OCI-M2 (cell line): ENCODE data around the gene COL18A1.

ENCODE experiments used
- DNase-seq: peaks from one replicate; lab custom pipeline; 2025; ENCODE audit not compliant: unreplicated experiment; lab: John Stamatoyannopoulos, UW

The COL18A1 gene

DNA sequence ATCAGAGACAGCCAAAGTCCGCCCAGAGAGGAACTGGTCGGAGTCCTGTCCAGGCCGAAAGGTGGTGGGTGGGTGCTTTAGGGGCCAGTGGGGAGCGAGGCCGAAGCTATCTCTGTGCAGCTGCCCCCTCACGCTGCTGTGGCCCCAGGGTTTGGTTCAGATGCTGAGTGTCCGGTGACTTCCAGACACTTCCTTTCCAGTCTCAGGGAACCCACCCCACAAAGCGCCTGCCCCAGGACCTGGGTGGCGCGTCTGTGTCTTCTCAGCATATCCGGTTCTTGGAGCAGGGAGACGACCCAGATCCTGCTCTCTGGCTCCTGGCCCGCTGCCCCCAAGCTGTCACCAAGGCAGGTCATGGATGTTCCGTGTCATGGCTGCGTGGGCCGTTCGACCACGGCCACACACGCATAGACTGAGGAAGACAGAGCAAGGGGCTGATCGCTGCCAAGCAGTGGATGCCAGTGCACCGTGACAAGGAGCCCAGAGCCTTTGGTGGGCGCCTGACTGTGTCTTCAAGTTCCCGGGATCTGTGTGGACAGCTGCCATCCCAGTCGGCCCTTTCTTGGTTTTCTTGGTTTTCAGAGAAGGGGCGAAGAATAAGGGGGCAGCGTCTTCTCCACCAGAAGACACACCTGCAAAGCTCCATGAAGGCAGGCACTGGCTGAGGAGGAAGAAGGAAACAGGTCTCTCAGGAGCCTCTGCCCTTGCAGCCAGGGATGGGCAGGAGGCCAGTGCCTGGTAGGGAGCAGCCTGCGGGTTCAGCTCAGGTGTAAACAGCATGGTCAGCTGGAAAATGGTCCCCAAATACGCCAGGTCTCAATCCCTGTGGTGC lies 22.9 kb upstream of the COL18A1 start:
- no peak for DNase-seq

DNA sequence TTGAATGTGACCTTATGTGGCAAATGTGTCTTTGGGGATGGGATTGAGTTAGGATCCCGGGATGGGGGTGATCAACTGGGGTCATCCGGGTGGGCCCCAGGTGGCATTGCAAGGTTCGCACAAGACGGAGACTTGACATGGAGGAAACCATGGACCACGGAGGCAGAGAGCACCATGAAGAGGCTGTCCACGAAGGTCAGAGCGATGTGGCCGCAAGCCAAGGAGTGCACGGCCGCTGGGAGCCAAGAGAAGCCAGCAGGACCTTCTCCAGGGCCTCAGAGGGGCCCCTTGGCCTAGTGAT lies 22.3 kb upstream of the COL18A1 start:
- DNase-seq: no peak

DNA sequence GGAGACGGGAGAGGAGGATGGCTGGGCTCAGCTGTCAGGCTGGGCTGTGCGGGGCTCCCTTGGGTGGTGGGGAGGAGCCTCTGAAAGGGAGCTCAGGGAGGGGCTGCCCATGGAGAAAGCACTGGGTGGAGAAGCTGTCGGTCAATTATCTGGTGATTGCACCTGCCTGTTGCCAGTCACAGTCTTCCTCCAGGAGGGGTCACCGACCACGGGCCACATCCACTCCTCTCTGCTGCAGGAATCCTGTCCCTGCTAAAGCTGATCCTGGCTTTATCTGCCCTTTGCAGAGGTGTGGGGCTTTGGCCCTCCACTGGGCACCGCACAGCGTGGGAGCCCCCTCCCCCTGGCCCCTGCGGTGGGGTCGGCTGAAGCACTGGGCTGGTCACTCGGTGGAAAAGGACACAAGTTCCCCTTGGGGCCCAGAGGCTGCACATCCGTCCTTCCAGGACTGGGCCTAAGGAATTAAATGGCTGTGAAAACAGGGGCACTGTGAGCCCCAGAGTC lies 21.8 kb upstream of the COL18A1 start:
- no peak for DNase-seq

DNA sequence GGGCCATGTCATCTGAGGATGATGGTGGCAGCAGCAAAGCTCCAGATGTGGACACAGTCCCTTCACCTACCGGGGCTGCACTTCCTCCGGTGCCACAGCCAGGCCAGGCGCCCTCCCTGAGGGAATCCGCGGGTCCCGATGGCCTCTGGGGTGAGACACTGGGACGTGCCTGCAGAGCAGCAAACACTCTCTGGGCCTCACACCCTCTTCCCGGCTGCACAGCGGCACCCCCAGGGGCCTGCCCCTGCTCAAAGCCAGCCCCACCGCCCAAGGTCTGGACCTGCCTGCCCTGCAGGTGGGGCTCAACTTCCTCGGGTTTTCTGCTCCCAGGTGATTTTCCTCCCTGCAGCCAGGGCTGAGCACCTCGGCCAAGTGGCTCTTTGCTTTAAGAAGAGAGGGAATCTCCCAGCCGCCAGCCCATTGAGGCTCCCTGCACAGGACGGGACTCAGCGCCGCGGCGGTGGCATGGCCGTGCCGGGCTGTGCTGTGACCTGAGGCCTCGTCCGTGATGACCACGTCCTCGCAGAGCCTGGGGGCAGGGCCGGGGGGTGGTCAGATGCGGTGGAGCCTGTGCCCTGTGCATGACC lies 21.3 kb upstream of the COL18A1 start:
- DNase-seq: no peak

DNA sequence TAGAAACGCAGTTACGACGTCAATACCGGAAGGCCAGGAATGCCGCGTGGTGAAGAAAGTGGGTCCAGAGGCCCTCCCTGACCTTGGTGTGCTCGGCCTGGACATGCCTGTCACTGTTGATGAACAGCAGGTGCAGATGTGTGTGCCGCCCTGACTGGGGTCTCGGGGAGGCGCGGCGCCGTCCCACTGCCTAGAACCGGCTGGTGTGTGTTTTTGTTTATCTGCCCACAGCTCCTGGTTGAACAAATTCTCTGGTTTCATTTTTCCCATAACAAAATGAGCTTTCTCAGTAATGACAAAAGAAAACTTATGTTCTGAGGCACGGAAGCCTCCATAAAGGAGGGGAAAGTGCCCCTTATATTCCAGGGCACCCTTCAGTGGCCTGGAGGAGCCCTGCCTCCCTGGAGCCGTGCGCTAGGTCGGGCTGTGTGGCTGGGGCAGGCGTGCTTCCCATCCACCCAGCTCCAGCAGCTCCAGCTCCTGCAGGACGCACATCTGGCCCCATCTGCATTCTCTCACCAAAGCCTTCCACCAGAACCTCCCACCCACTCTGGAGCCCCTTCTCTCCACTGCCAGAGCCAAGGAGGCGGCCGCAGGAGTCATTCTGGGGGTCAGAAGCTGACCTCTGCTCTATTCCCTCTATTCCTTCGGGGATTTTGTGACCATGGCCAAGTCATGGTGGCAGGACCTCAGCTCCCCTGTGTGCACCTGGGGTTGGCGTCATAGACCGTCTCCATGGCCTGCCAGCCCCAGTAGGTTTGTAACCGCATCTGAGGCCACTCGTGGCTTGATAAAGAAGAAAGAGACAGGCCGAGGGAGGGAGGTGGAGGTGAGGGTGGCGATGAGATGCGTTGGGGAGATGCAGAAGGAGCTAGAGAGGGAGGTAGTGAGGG lies 20.1 kb upstream of the COL18A1 start:
- DNase-seq: no peak

DNA sequence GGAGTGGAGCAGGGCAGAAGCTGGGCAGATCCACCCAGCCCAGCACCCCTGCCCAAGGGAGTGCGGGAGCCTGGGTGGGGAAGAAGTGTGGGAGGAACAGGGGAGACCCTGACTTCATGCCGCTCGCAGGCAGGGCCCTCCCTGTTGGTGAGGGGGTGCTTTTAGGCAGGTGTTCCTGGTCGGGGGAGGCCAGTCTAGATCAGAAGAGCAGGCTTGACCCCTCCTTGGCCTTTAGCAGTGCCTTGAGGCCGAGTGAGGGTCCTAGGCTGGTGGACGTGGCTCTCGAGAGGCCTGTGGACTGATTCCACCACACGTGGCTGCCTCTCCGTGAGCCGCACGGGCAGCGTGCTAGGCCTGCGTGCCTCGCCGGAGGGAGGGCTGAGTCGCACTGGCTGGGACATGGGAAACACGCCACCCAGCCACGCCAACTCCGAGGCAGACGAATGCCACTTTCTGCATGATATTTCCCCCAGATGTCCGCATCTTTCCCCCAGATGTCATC lies 19.4 kb upstream of the COL18A1 start:
- DNase-seq: no peak

DNA sequence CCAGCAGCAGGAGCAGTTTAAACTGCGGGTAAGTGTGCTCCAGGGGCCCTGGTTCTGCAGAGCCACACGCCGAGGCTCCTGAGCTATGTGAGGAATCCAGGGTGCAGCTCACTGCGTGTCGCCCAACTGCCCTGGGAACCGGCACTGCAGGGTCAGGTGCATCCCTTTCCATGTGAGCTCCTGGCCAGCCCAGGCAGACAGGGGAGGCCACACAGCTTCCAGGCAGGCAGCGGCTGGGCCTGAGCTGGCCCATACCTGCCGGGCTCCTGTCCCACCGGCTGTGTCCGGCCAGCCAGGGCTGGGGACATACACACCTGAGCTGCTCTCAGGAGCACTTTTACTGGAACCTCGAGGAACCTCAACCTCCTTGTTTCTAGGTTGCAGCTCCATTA lies 18.6 kb upstream of the COL18A1 start:
- no peak for DNase-seq

DNA sequence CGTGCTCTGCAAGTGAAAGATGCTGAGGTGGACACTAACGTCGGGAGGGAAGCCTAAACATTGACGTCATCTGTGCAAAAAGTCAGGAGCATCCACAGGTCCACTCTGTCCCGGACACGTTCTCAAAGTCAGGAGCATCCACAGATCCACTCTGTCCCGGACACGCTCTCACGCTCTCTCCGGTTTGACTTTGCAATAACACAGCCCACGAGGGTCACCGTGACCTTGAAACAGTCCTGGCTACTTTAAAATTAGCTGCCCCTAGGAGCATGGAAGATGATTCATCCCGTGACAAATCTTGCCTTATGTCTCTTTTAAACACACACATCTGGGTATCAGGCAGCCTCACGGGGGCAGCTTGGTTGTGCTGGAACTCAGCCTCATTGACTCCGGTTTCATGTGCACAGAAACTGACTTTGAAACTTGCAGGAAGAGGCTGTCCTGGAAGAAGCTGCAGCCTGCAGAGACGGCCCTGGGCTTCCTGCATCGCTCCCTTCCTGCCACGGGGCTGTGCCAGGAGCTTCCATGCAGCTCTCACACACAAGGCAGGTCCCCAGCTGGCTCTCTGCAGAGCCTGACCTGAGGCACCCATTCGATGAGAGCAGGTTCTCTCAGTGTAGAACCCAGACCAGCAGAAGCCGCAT lies 18.1 kb upstream of the COL18A1 start:
- DNase-seq: no peak

DNA sequence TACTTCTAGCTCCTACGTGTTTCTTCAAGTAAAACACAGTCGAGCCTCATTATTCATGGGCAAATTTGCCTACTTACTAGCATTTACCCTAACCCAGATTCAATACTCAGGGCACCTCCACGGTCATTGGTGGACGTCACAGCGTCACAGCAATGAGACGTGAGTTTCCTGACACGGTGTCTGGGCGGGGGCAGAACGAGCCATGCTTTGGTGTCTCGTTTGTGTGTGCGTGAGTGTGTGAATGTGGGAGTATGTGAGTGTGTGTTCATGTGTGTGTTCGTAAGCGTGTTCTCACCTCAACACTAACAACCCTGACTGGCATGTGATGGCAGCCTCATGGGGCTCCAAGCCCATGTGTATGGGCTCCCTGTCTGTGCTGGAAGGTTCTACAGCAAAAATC lies 17.5 kb upstream of the COL18A1 start:
- no peak for DNase-seq

DNA sequence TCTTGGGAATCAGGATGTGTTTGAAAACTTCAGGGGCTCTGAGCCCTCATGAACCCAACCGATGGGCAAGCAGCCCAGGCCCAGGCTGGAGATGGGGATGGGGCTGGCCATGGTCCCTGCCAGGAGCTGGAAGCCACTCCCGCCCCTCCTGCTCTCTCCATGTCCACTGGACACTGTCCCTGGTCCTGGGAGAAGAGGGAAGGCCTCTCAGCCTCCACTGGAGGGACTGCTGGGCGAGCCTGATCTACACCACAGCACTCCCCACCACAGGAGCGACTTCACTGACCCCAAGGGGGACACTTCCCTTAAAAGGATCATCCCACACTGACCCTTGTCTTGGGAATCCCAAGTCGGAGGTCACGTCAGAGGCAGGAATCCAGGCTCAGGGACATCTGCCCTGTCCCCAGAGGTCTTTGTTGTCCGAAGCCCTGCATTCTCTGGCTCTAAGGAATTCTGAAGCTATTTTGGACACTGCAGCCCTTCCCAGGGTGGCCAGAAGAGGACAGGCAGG lies 16.9 kb upstream of the COL18A1 start:
- no peak for DNase-seq

DNA sequence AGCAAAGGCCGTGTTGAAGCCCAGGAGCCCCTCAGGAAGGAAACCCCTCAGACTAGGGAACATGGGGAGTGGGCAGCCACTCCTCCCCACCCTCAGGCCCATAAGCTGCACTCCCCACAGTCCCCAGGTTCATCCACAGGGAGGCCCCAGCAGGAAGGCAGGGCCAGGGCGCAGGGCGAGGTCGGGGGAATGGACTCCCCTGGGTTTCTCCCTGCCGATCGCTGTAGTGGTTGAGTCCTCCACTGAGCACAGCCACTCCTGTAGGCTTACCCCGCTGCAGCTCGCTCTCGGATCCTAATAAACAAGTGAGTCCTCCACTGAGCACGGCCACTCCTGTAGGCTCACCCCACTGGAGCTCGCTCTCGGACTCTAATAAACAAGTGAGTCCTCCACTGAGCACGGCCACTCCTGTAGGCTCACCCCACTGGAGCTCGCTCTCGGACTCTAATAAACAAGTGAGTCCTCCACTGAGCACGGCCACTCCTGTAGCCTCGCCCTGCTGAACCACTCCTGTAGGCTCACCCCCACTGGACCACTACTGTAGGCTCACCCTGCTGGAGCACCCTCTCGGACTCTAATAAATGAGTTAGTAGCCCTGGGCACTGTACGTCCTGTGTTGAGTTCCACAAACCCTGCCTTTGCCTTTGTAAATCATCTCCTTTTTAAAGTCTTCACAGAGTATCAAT lies 16.2 kb upstream of the COL18A1 start:
- DNase-seq: no peak

DNA sequence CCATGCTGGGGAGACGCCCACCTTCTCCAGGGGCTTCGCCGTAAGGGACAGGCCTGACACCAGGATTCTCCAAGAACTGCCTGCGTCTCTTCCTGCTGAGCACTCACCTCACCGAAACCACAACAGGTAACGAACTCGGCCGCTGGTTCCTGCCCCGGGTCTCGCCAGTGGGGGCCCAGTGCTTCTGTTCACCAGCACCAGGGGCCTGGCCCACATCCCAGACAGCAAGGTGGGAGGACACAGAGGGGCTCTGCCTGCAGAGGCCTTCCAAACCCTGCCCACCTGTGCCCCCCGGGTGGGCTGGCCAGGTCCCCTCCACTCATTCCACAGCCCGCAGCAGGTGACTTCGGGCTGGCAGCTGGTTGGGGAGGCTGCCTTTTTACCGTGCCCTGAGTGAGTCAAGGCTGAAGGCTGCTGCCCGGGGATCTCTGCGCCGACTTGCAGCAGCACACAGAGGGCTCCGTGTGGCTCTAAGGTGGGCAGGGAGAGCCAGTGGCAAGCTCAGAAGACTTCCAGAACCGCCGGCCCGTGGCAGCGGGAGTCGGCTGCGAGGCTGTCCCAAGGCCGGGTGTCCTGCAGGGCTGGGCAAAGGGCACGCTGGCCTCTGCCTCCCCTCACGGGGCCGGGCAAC lies 14.7 kb upstream of the COL18A1 start:
- DNase-seq: no peak

DNA sequence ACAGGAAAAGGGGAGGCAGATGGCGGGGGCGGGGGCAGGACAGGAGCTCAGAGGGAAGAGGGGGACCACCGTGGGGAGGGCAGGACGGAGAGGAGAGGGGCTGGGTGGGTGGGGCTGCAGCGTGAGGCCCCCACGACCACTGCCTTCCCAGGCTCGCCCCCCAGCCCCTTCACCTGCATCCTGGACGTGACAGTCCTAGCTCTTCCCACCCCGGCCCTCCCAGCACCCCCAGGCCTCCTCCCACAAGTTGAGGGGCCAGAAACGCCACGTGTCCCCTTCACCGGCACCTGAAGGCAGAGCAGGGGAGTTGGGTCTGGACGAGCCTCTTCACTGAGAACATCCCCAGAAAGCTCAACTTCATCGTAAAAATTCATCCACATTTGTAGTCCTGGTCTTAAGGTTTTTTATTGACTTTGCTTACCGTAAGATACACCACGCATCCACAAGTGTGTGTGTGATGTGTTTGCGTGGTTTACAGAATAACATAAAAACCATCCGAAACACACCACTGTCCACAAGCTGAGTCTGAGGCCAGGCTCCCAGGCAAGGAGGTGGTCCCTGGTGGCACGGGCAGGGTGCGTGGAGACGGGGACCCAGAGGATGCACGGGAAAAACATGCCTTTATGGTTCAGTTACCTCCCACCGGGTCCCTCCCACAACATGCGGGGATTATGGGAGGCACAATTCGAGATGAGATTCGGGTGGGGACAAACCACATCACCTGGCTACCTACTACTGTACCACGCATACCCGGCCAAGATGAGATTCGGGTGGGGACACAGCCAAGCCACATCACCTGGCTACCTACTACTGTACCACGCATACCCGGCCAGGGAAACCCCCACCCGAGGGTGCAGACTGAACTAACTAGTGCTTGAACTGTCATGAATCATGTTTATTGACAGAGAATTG lies 13.9 kb upstream of the COL18A1 start:
- DNase-seq: no peak

DNA sequence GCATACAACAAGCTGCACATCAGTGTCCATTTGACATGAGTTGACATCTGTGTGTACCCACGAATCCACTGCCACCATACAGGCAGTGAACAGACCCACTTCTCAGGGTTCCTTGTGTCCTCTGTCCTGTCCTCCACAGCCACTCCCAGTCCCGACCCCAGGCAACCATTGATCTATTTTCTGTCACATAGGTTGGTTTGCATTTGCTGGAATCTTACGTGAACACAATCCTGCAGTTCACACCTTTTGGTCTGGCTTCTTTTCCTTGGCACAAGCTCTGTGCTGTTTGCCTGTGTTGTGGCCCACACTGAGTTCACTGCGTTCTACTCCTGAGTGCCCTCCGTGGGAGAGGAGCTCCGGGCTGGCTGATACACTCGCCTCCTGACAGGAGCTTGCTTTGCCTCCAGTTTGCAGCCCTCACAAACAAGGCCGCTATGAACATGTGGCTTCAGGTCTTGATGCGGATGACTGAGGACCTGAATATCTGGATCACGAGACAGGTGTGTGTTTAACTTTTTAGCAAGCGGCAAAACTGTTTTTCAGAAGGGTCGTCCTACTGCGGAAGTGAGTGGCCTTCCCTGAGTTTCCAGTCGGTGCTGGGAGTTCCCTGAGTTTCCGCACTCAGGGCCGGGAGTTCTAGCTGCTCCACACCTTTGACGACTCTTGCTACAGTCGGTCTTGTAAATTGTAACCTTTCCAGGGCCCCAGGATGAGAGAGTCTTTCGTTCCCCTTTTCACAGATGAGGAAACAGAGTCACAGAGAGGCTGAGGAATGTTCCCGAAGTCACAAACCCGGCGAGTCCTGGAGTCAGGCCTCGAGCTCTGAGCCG lies 13.0 kb upstream of the COL18A1 start:
- DNase-seq: no peak

DNA sequence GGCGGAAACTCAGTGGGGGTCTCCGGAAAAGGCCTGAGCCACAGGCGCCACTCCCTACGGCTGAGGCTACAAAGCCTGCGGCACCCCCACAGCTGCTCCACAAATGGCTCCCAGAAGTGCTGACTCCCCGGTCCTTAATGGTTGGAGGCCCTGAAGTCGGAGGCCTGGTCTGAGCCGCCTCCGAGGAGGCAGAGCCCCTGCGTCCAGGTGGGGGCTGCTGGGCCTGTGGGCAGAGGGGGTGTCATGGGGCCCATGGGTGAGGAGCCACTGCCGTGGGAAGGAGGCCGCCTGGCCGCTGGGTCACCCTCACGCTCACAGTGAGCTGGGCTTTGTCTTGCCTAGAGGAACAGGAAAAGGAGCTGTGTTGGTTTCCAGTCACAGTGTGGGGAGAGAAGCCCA lies 12.4 kb upstream of the COL18A1 start:
- DNase-seq: no peak

DNA sequence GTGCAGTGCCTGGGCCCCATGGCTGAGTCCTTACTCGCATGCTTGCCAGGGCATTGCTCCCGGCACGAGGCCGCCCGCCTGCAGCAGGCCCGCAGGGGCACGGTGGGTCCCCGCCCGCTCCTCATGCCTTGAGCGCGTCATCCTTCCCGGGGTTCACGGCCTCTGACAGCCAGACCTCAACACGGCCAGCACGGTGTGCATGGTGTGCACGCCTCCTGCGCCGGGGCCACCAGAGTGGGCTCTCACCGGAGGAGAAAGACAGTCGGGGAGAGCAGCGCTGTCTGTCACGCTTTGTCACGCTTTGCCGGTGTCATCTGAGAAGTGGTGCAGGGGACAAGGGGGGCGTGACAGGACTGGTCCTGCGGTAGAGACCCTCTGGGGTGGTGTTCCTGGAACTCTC lies 11.9 kb upstream of the COL18A1 start:
- no peak for DNase-seq

DNA sequence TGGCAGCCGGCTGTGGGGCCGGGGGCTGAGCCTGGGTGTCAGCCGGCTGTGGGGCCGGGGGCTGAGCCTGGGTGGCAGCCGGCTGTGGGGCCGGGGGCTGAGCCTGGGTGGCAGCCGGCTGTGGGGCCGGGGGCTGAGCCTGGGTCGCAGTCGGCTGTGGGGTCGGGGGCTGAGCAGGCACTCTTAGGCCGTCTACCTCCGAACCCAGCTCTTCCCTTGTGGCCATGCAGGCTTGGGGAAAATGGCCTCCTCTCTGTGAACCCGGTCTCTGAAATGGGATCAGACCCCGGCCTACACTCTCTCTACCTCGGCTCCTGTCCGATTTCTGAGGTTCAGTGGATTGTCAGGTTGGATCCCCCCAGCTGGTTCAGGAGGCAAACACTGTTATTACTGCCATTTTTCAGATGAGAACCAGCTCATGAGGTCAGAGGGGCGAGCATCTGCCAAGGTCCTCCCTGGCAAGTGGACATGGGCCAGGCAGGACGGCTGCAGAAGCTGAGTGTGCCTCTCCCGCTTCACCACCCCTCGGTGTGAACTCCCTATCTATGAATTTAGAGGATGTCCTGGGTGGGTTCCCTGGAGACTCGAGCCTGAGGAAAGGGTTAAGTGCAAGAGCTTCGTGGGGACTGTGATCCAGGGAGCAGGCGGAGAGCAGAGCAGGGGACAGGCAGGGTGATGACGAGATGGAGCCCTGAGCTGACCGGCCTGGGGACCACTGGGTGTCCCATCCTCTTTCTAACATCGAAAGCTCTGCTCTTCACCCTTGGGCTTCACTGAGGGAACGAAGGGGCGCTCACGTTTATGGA lies 10.9 kb upstream of the COL18A1 start:
- DNase-seq: no peak
